DOHH2 (cell line): ENCODE results near the gene FNDC11.

Source experiments
- CTCF ChIP-seq: fragments of 200-600 bp; sonication (generic); IDR thresholded peaks from one replicate; pipeline ENCODE4 v1.5.1; 2014; ENCODE audit warnings: antibody characterized with exemption, mild to moderate bottlenecking, low read depth, low read length; ENCODE audit not compliant: poor library complexity, severe bottlenecking
- EZH2phosphoT487 ChIP-seq: fragments of 200-600 bp; sonication (generic); IDR thresholded peaks from 2 replicates; pipeline ENCODE4 v1.6.1; 2017; ENCODE audit warnings: borderline replicate concordance, mild to moderate bottlenecking, antibody characterized with exemption, low read length, moderate library complexity, mixed read lengths

GRCh38 chr20:63546256-63546955 lies 7.6 kb upstream of the FNDC11 start:
- TF ChIP-seq CTCF (no peak), EZH2phosphoT487 (no peak)
